Measurements from ENCODE around the gene BNC2.

Gene BNC2

DNA sequence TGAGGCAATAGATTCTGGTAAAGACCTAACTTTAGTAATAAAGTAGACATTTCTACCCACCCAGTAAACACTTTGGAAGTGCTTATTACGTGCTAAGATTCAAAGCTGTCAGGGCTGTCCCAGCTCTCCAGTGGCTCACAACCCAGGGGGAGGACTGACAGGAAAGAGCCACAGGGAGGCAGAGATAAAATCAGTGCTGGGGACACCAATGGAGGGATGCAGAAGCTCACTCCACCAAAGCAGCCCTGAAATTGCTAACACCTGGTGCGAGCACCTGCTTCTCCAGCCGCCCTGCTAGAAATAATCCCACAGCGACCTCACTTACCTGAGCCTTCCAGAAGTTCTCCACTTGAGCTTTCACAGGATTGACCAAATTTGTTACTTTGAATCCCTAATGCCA is 501.0 kb downstream of the BNC2 start:
- TF ChIP-seq CTCF (IDR thresholded peaks at IDR 0.05; ENCODE audit: borderline replicate concordance, control extremely low read depth, extremely low read depth, insufficient read depth, missing control alignments), result no peak
- in situ Hi-C loops (cut with MboI; ENCODE audit: low sequenced_read_pairs, unreplicated experiment), result no loop called here
- no peak for DNase-seq (ENCODE audit: low spot score)

GRCh38 chr9:16368237-16369087 is 502.0 kb downstream of the BNC2 start:
- in situ Hi-C loops (cut with MboI; ENCODE audit: low sequenced_read_pairs, unreplicated experiment), result no loop called here
- TF ChIP-seq CTCF (IDR thresholded peaks at IDR 0.05; ENCODE audit: borderline replicate concordance, control extremely low read depth, extremely low read depth, insufficient read depth, missing control alignments), result no peak
- no peak for DNase-seq (ENCODE audit: low spot score)

DNA sequence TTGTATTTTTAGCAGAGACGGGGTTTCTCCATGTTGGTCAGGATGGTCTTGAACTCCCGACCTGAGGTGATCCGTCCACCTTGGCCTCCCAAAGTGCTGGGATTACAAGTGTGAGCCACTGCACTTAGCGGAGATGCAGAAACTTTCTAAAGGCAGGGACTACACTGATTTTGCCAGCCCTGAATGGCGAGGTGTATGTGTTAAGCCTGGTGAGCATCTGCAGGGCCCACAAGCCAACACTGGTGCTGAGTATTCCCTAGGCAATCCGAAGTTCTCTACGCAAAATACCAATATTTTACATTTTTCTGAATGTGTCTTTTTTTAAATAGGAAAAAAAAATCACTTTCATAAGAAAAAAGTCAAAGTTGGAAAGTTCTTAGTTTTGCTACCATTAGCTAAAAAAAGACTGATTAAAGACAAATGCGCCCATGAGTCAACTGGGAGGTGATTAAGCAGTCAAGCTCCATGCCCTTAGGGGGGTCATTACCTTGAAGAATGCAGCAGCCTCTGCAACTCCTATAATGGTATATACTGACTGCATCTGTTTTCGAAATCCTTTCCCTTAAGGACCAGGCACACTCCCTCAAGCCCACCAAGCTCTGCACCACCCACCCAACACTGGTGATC is 502.8 kb downstream of the BNC2 start:
- in situ Hi-C loops (cut with MboI; ENCODE audit: low sequenced_read_pairs, unreplicated experiment), result no loop called here
- no peak for DNase-seq (ENCODE audit: low spot score)
- TF ChIP-seq CTCF (IDR thresholded peaks at IDR 0.05; ENCODE audit: borderline replicate concordance, control extremely low read depth, extremely low read depth, insufficient read depth, missing control alignments), result no peak

- in situ Hi-C loops (cut with MboI; ENCODE audit: low sequenced_read_pairs, unreplicated experiment), result no loop called here
- DNase-seq (ENCODE audit: low spot score), result no peak
- no peak for TF ChIP-seq CTCF (IDR thresholded peaks at IDR 0.05; ENCODE audit: borderline replicate concordance, control extremely low read depth, extremely low read depth, insufficient read depth, missing control alignments)
Measured at GRCh38 chr9:16364347-16364746, 506.1 kb downstream of the BNC2 start.

DNA sequence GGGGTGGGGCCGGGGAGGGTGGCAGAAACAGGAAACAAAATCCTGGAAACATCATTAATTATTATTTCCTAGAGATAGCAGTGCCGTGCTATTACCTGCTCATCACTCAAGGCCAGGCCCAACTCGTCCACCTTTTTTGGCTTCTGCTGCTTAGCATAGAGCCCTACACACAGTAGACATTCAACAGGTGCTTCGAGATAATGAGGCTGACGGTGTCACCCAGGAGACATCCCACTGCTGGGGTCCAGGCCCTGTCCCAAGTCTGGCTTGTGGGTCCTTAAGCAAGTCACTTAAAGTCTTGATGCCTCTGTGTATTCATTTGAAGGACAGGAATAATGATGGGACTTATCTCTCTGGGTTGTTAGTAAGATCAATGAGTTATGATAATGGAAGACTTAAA is 506.6 kb downstream of the BNC2 start:
- no peak for TF ChIP-seq CTCF (IDR thresholded peaks at IDR 0.05; ENCODE audit: borderline replicate concordance, control extremely low read depth, extremely low read depth, insufficient read depth, missing control alignments)
- in situ Hi-C loops (cut with MboI; ENCODE audit: low sequenced_read_pairs, unreplicated experiment), result no loop called here
- no peak for DNase-seq (ENCODE audit: low spot score)

GRCh38 chr9:16363073-16363781 is 507.2 kb downstream of the BNC2 start:
- in situ Hi-C loops (cut with MboI; ENCODE audit: low sequenced_read_pairs, unreplicated experiment), result no loop called here
- DNase-seq (ENCODE audit: low spot score), result no peak
- TF ChIP-seq CTCF (IDR thresholded peaks at IDR 0.05; ENCODE audit: borderline replicate concordance, control extremely low read depth, extremely low read depth, insufficient read depth, missing control alignments), result no peak

Data from GM13976 (cell line).